PC-9 (cell line): ENCODE data around the gene RAB15. TPM values are rescaled to one million over a fixed set of nuclear protein-coding genes. Genes with fewer than 3 reads are reported as not detected.

ENCODE experiments used
- BruUV-seq: library from RNA; stranded (reverse); fragments of 400-500 nt; replicated peaks from 2 replicates; lab custom pipeline; 2021; lab: Mats Ljungman, UMichigan
- CTCF ChIA-PET: fragments of 300-600 bp; sonication (Branson Sonifier 250); formaldehyde crosslinking; loops from one replicate; lab custom pipeline; 2022; ENCODE audit warnings: antibody characterized with exemption; lab: Charles Lee
- POLR2A ChIA-PET: fragments of 300-600 bp; sonication (Branson Sonifier 250); formaldehyde crosslinking; loops from one replicate; lab custom pipeline; 2022; ENCODE audit warnings: antibody characterized with exemption; ENCODE audit not compliant: unreplicated experiment; lab: Charles Lee
- DNase-seq, 2 experiments: peaks; one replicate each; pipeline versions ENCODE4 v3.0.0 to v3.0.0-alpha.2; 2015 to 2022; ENCODE audit warnings: mixed read lengths in 1 of 2
- H2AFZ ChIP-seq: fragments of 200-600 bp; sonication (generic); 2 replicates; pipeline ENCODE4 v1.8.1; 2017; ENCODE audit warnings: antibody characterized with exemption
- H3F3A ChIP-seq: fragments of 200-600 bp; sonication (generic); 2 replicates; pipeline ENCODE4 v1.8.1; 2017; ENCODE audit warnings: antibody characterized with exemption, mild to moderate bottlenecking, low read depth; ENCODE audit not compliant: insufficient read depth
- H3K27ac ChIP-seq: fragments of 200-600 bp; sonication (generic); 2 replicates; pipeline ENCODE4 v1.6.1; 2016; ENCODE audit warnings: mixed run types
- H3K27me3 ChIP-seq: fragments of 200-600 bp; sonication (generic); 2 replicates; pipeline ENCODE4 v1.6.1; 2016; ENCODE audit warnings: low read depth, mixed run types; ENCODE audit not compliant: insufficient read depth
- H3K36me3 ChIP-seq: fragments of 200-600 bp; sonication (generic); 2 replicates; pipeline ENCODE4 v1.6.1; 2016; ENCODE audit warnings: low read depth, mixed run types
- H3K4me1 ChIP-seq: fragments of 200-600 bp; sonication (generic); replicated peaks from 2 replicates; pipeline ENCODE4 v1.6.1; 2016; ENCODE audit warnings: mixed run types; ENCODE audit not compliant: insufficient read depth
- H3K4me2 ChIP-seq: fragments of 200-600 bp; sonication (generic); 2 replicates; pipeline ENCODE4 v1.6.1; 2017; ENCODE audit warnings: mixed run types
- H3K4me3 ChIP-seq: fragments of 200-600 bp; sonication (generic); 2 replicates; pipeline ENCODE4 v1.6.1; 2016; ENCODE audit warnings: mixed run types
- H3K79me2 ChIP-seq: fragments of 200-600 bp; sonication (generic); 2 replicates; pipeline ENCODE4 v1.6.1; 2017; ENCODE audit warnings: low read depth, mixed run types
- H3K9me2 ChIP-seq: fragments of 200-600 bp; sonication (generic); 2 replicates; pipeline ENCODE4 v1.8.1; 2017; ENCODE audit warnings: mild to moderate bottlenecking; ENCODE audit not compliant: insufficient read depth
- H3K9me3 ChIP-seq: fragments of 200-600 bp; sonication (generic); 2 replicates; pipeline ENCODE4 v1.8.1; 2016; ENCODE audit warnings: low read depth; ENCODE audit not compliant: insufficient read depth
- H4K20me1 ChIP-seq: fragments of 200-600 bp; sonication (generic); 2 replicates; pipeline ENCODE4 v1.8.1; 2017; ENCODE audit not compliant: insufficient read depth
- EZH2 ChIP-seq: fragments of 200-600 bp; sonication (generic); IDR thresholded peaks from 2 replicates; pipeline ENCODE4 v1.8.0; 2017; ENCODE audit warnings: antibody characterized with exemption, low read depth
- intact Hi-C: fragments of 100-400 bp; cut with micrococcal nuclease; formaldehyde crosslinking; loops from one replicate; pipeline ENCODE4 v1.10.0; 2022; ENCODE audit not compliant: unreplicated experiment
- total RNA-seq: library from RNA; stranded (reverse); gene quantifications from 2 replicates; pipeline ENCODE4 v1.2.3, GENCODE V29; 2021
- TF ChIP-seq, protein P1 (sequence below): fragments of 200-600 bp; sonication (generic); conservative IDR thresholded peaks from 2 replicates; pipeline ENCODE4 v1.6.1; 2017; ENCODE audit warnings: mixed run types, antibody characterized with exemption, mild to moderate bottlenecking, moderate library complexity

RAB15 gene
- total RNA-seq, 1 experiment from 2014 or later = 74.9 TPM

GRCh38 chr14:65011538-65011937 is 39.4 kb upstream of the RAB15 start:
- Histone ChIP-seq H3K9me2 (no peaks in the 10 kb centered on the region), H3K4me3 (no peak overlapping the region), H3F3A (no peaks in the 10 kb centered on the region), H3K36me3 (peaks cover 10% of the 10 kb centered on the region; the same call in 1 of the 2 replicates), H4K20me1 (no peaks in the 10 kb centered on the region), H3K9me3 (no peaks in the 10 kb centered on the region), H3K4me1 (peaks cover 4% of the 10 kb centered on the region), H3K27me3 (no peaks in the 10 kb centered on the region), H2AFZ (no peak overlapping the region), H3K79me2 (no peaks in the 10 kb centered on the region), H3K4me2 (no peak overlapping the region), H3K27ac (no peak overlapping the region)
- intact Hi-C loops = no loop called here
- ChIA-PET POLR2A (no interaction called here), CTCF (no interaction called here)
- TF ChIP-seq EZH2 = no peak
- TF ChIP-seq, protein P1, sequence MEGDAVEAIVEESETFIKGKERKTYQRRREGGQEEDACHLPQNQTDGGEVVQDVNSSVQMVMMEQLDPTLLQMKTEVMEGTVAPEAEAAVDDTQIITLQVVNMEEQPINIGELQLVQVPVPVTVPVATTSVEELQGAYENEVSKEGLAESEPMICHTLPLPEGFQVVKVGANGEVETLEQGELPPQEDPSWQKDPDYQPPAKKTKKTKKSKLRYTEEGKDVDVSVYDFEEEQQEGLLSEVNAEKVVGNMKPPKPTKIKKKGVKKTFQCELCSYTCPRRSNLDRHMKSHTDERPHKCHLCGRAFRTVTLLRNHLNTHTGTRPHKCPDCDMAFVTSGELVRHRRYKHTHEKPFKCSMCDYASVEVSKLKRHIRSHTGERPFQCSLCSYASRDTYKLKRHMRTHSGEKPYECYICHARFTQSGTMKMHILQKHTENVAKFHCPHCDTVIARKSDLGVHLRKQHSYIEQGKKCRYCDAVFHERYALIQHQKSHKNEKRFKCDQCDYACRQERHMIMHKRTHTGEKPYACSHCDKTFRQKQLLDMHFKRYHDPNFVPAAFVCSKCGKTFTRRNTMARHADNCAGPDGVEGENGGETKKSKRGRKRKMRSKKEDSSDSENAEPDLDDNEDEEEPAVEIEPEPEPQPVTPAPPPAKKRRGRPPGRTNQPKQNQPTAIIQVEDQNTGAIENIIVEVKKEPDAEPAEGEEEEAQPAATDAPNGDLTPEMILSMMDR = no peak
- BruUV-seq = no TSS peak
- DNase-seq = no peak

DNA sequence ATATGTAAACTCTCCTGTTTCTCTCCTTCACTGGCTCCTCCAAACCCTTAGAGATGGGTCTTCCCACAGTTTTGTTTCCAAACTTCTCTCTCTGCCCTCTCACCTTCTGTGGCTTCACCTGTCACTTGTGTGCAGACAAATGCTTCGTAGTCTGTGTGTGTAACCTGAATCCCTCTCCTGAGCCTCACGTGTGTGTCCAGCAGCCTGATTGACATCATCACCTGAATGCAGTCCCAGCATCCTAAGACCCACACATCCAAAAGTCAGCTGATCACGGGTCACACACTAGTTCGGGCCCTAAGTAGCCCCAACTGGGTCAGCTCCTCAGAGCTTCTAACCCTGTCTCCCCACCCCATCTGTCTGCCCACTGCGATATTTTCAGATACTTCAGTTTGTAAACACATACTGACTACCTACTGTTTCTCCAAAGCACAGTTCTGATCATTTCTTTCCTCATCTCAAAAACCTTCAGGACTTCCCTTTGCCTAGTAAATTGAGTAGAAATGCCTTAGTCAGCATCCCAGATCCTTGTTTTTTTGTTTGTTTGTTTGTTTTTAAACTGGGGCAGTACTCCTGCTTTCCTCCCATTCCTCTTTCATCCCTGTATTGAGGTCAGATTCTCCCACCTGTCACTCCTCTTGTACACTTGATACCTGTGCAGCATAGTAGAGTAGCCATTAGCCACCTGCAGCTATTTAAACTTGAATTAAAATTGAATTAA is 38.2 kb upstream of the RAB15 start:
- no peaks in the 10 kb centered on the region for H3F3A ChIP-seq
- no peak overlapping the region for H3K4me3 ChIP-seq
- no peaks in the 10 kb centered on the region for H4K20me1 ChIP-seq
- H3K79me2 ChIP-seq = no peaks in the 10 kb centered on the region
- H3K9me3 ChIP-seq = no peaks in the 10 kb centered on the region
- H3K36me3 ChIP-seq = peaks cover 12% of the 10 kb centered on the region; the same call in 1 of the 2 replicates
- intact Hi-C loops = no loop called here
- H2AFZ ChIP-seq = no peak overlapping the region
- H3K27me3 ChIP-seq = no peaks in the 10 kb centered on the region
- POLR2A ChIA-PET = no interaction called here
- no peak for TF ChIP-seq EZH2
- TF ChIP-seq, protein P1 = no peak
- no peaks in the 10 kb centered on the region for H3K9me2 ChIP-seq
- DNase-seq = no peak
- CTCF ChIA-PET = interaction anchor here (1.0 kb wide), 1 partner anchor 10 kb away, joined by 3 read pairs; no protein-coding TSS in a partner anchor
- H3K4me1 ChIP-seq = peaks cover 15% of the 10 kb centered on the region
- BruUV-seq = no TSS peak
- H3K27ac ChIP-seq = no peak overlapping the region
- H3K4me2 ChIP-seq = no peak overlapping the region

DNA sequence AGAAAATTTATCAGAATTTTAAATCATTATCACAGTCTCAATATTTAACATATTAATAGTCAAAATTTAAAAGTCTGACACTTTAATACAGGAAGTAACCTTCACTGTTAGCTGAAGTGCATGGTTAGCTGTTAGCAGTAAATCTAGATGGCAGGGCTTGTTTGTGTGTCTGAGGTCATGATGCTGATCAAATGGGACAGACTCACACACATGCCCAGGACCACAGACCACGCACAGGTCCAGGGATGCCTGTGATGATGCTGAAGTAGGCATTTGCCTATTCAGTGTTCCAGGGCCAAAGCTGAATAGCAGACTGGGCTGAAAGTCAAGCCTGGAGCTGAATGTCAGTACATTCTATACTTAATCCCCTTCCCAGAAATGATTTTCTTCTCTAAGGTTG is 35.1 kb upstream of the RAB15 start:
- no peak overlapping the region for H3K27ac ChIP-seq
- no peaks in the 10 kb centered on the region for H3F3A ChIP-seq
- CTCF ChIA-PET = interaction anchor here (2.0 kb wide), 1 partner anchor 12 kb away, joined by 14 read pairs; no protein-coding TSS in a partner anchor
- peaks cover 10% of the 10 kb centered on the region; the same call in 1 of the 2 replicates for H3K79me2 ChIP-seq
- peaks cover 27% of the 10 kb centered on the region for H3K4me1 ChIP-seq
- no peak overlapping the region for H3K4me2 ChIP-seq
- DNase-seq = no peak
- POLR2A ChIA-PET = interaction anchor here (0.6 kb wide), 2 partner anchors 13 to 1121 kb away, joined by 3 to 5 read pairs; no protein-coding TSS in a partner anchor
- H3K36me3 ChIP-seq = 0 out of 2 replicates have a peak, but pooled peaks cover 12% of the 10 kb centered on the region
- no peak overlapping the region for H2AFZ ChIP-seq
- no peaks in the 10 kb centered on the region for H3K27me3 ChIP-seq
- BruUV-seq = no TSS peak
- intact Hi-C loops = no loop called here
- TF ChIP-seq, protein P1 = no peak
- no peak for TF ChIP-seq EZH2
- no peaks in the 10 kb centered on the region for H3K9me3 ChIP-seq
- no peaks in the 10 kb centered on the region for H4K20me1 ChIP-seq
- H3K9me2 ChIP-seq = no peaks in the 10 kb centered on the region
- no peak overlapping the region for H3K4me3 ChIP-seq
